Upper lobe of left lung (tissue), 6 donors: Measurements from ENCODE around the gene CSNK1A1. TPM values are rescaled to one million over a fixed set of nuclear protein-coding genes. Genes with fewer than 3 reads are reported as not detected.

Experiments
- ATAC-seq, 2 donors: fragments of 200-7000 bp; cut with Tn5 transposase; one replicate each; pipeline ENCODE4 v1.9.1; 2022; ENCODE audit warnings: mild to moderate bottlenecking in 2 of 2, moderate library complexity in 2 of 2; ENCODE audit not compliant: low FRiP score in 2 of 2
- DNase-seq, 2 donors: peaks; one replicate each; pipeline ENCODE4 v3.0.0-alpha.2; 2019 to 2020
- H3K27ac ChIP-seq, 4 donors: fragments of 200-600 bp; sonication (generic); one replicate each; pipeline ENCODE4 v1.5.1; 2016 to 2019
- H3K27me3 ChIP-seq, 4 donors: fragments of 200-600 bp; sonication (generic); one replicate each; pipeline ENCODE4 v1.5.1; 2017 to 2019
- H3K36me3 ChIP-seq, 4 donors: fragments of 200-600 bp; sonication (generic); one replicate each; pipeline ENCODE4 v1.5.1; 2016 to 2019
- H3K4me1 ChIP-seq, 4 donors: fragments of 200-600 bp; sonication (generic); one replicate each; pipeline ENCODE4 v1.5.1; 2018 to 2019
- H3K4me3 ChIP-seq, 4 donors: fragments of 200-600 bp; sonication (generic); one replicate each; pipeline ENCODE4 v1.5.1; 2017 to 2019; ENCODE audit warnings: mild to moderate bottlenecking in 2 of 4, moderate library complexity in 1 of 4
- H3K9me3 ChIP-seq, 4 donors: fragments of 200-600 bp; sonication (generic); one replicate each; pipeline ENCODE4 v1.5.1; 2018 to 2019
- EP300 ChIP-seq, 4 donors: sonication (generic); formaldehyde crosslinking; IDR thresholded peaks; one replicate each; pipeline ENCODE4 v1.5.1; 2017; ENCODE audit warnings: antibody characterized with exemption in 4 of 4, control low read depth in 2 of 4
- POLR2A ChIP-seq, 4 donors: fragments of 450-650 bp; IDR thresholded peaks; one replicate each; pipeline ENCODE4 v1.5.1; 2016 to 2017; ENCODE audit warnings: antibody characterized with exemption in 4 of 4, mild to moderate bottlenecking in 2 of 4
- POLR2AphosphoS5 ChIP-seq, 2 donors: sonication (generic); formaldehyde crosslinking; IDR thresholded peaks; one replicate each; pipeline ENCODE4 v1.5.1; 2017; ENCODE audit warnings: antibody characterized with exemption in 2 of 2
- WGBS, 2 donors: methylation state at CpG; one replicate each; pipeline ENCODE4 v1.1.5; 2017 to 2018; 5-methylcytosine and 5-hydroxymethylcytosine counted together
- total RNA-seq, 6 donors: library from RNA; depleted of rRNA in 4 of 6; stranded (reverse); fragments of >200 nt in 4 of 6; gene quantifications; one replicate each; pipeline versions ENCODE4 v1.1.0 to v1.2.1, GENCODE V29; 2016 to 2021
- TF ChIP-seq, protein P1 (sequence below), 6 experiments: fragments of 450-650 bp in 4 of 6; fragments of 200-600 bp in 2 of 6; sonication (generic) in 2 of 6; IDR thresholded peaks; one replicate each; pipeline ENCODE4 v1.5.1; 2016 to 2019; ENCODE audit warnings: antibody characterized with exemption in 6 of 6
- donor health status: DM: no; HTN: no; CAD: no; lungs with moderate emphysema.
- donor health status: DM: no; HTN: yes; CAD: no; lungs with severe emphysema.

Gene CSNK1A1
- total RNA-seq, 6 donors from 2014 or later = 153 to 215 (median 202) TPM

DNA sequence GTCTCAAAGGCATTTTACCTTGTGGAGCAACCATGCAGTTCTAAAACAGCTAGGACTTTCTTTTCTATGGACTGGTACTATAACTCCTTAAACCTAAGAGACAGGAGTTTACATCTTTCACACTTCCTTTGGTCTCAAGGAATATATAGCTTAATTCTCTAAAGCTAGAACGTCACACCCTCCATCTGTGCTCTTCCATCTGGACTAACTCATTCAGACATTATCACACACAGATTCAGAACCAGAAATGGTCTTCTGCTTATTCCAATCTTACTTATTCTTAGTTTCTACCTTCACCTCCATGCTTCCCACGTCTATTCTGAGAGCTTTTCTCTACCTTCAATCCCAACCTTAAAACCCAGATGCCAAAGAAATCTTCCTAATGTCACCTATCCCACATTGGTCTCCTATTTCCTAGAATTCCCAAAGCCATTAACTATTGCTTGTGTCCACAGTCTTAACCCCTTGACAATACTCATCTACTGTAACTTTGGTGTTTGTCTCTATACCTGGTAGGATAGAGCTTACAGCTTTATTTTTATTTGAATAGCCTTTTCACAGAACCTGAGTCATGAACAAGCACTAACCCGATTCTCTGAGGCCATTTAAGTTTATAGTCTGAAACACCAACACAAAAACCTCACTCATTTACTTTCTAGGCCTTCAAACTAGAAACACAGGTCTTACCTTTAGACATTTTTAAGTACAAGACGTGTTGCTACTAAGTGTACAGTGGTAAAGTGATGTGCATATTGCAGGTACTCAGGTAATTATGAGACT, 22.8 kb downstream of the CSNK1A1 start:
- no peak for TF ChIP-seq POLR2A (IDR thresholded peaks at IDR 0.05)
- TF ChIP-seq, protein P1, sequence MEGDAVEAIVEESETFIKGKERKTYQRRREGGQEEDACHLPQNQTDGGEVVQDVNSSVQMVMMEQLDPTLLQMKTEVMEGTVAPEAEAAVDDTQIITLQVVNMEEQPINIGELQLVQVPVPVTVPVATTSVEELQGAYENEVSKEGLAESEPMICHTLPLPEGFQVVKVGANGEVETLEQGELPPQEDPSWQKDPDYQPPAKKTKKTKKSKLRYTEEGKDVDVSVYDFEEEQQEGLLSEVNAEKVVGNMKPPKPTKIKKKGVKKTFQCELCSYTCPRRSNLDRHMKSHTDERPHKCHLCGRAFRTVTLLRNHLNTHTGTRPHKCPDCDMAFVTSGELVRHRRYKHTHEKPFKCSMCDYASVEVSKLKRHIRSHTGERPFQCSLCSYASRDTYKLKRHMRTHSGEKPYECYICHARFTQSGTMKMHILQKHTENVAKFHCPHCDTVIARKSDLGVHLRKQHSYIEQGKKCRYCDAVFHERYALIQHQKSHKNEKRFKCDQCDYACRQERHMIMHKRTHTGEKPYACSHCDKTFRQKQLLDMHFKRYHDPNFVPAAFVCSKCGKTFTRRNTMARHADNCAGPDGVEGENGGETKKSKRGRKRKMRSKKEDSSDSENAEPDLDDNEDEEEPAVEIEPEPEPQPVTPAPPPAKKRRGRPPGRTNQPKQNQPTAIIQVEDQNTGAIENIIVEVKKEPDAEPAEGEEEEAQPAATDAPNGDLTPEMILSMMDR (IDR thresholded peaks at IDR 0.05) = no peak
- peaks cover 0 to 14% (median under 1%) of the 10 kb centered on the region in 4 donors for H3K36me3 ChIP-seq
- ATAC-seq (no peak), DNase-seq (no peak)
- no peak overlapping the region for H3K4me3 ChIP-seq
- H3K27ac ChIP-seq = peak overlapping the region in 1 of 4 donors; percentile 29
- 65 to 77% methylated on average over 4 of the region's 4 CpGs for WGBS, 2 donors
- no peaks in the 10 kb centered on the region for H3K9me3 ChIP-seq
- H3K27me3 ChIP-seq = no peaks in the 10 kb centered on the region
- peaks cover 55 to 80% (median 75%) of the 10 kb centered on the region in 4 donors for H3K4me1 ChIP-seq

- Histone ChIP-seq H3K27ac (peak overlapping the region; percentile 6 to 57 (median 20)), H3K4me3 (no peak overlapping the region), H3K9me3 (no peaks in the 10 kb centered on the region), H3K27me3 (no peaks in the 10 kb centered on the region), H3K36me3 (peaks cover 0 to 25% (median 5%) of the 10 kb centered on the region in 4 donors), H3K4me1 (peaks cover 56 to 75% (median 68%) of the 10 kb centered on the region in 4 donors)
- no peak for TF ChIP-seq POLR2A (IDR thresholded peaks at IDR 0.05)
- TF ChIP-seq, protein P1 (IDR thresholded peaks at IDR 0.05) = no peak
- TF ChIP-seq POLR2AphosphoS5 (IDR thresholded peaks at IDR 0.05) = no peak
- TF ChIP-seq EP300 (IDR thresholded peaks at IDR 0.05) = no peak
- peak in 1 of 2 donors; percentile 51 for ATAC-seq
- DNase-seq = no peak
- 38 to 39% methylated on average over 12 of the region's 12 CpGs for WGBS, 2 donors
Measured at GRCh38 chr5:149526845-149527590, 24.2 kb downstream of the CSNK1A1 start.

- Histone ChIP-seq H3K27ac (peak overlapping the region in 1 of 4 donors; percentile 19), H3K27me3 (no peaks in the 10 kb centered on the region), H3K9me3 (no peaks in the 10 kb centered on the region), H3K4me1 (peaks cover 61 to 73% (median 69%) of the 10 kb centered on the region in 4 donors), H3K36me3 (peaks cover 0 to 47% (median 6%) of the 10 kb centered on the region in 4 donors), H3K4me3 (no peak overlapping the region)
- TF ChIP-seq, protein P1 (IDR thresholded peaks at IDR 0.05) = no peak
- no peak for TF ChIP-seq POLR2AphosphoS5 (IDR thresholded peaks at IDR 0.05)
- no peak for TF ChIP-seq POLR2A (IDR thresholded peaks at IDR 0.05)
- ATAC-seq (no peak), DNase-seq (no peak)
- 80 to 84% methylated on average over 15 of the region's 15 CpGs for WGBS, 2 donors
Measured at GRCh38 chr5:149521739-149522685, 29.2 kb downstream of the CSNK1A1 start.

DNA sequence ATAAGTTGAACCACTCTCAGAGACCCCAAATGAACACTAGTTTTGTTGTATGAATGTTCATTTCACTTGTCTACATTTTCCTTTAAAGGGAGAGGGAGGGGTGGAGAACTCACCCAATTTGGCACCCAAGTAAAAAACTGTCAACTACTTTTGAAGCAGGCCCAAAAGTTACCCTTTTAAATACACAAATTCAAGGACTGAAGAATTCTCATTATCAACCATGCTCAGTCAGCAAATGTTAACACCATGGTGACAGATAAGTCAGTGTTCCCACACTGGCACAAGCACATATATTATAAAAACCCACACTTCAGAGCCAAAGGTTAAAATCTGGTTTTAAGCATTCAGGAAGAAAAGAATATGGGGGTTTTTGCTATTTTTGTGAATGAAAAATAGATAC, 31.6 kb downstream of the CSNK1A1 start:
- peak overlapping the region in 1 of 4 donors; percentile 23 for H3K27ac ChIP-seq
- ATAC-seq = no peak
- peaks cover 0 to 56% (median 6%) of the 10 kb centered on the region in 4 donors for H3K36me3 ChIP-seq
- no peak overlapping the region for H3K4me3 ChIP-seq
- peaks cover 48 to 63% (median 52%) of the 10 kb centered on the region in 4 donors for H3K4me1 ChIP-seq
- H3K27me3 ChIP-seq = no peaks in the 10 kb centered on the region
- no peaks in the 10 kb centered on the region for H3K9me3 ChIP-seq
- TF ChIP-seq POLR2A (IDR thresholded peaks at IDR 0.05) = no peak
- TF ChIP-seq, protein P1 (IDR thresholded peaks at IDR 0.05) = no peak
- TF ChIP-seq POLR2AphosphoS5 (IDR thresholded peaks at IDR 0.05) = no peak
- TF ChIP-seq EP300 (IDR thresholded peaks at IDR 0.05) = no peak
- no peak for DNase-seq
